HG03432 (cell line): ENCODE measurements around the gene ARAF.
"Not testable (repeated sequence)": the region's sequence is repeated elsewhere in the genome, so short reads cannot be mapped to it uniquely, and the experiment has no call there.

ENCODE experiments used
- ATAC-seq: cut with Tn5 transposase; IDR thresholded peaks from one replicate; pipeline ENCODE4 v1.9.1; 2021; ENCODE audit warnings: mild to moderate bottlenecking, moderate library complexity; ENCODE audit not compliant: unreplicated experiment

ARAF gene

DNA sequence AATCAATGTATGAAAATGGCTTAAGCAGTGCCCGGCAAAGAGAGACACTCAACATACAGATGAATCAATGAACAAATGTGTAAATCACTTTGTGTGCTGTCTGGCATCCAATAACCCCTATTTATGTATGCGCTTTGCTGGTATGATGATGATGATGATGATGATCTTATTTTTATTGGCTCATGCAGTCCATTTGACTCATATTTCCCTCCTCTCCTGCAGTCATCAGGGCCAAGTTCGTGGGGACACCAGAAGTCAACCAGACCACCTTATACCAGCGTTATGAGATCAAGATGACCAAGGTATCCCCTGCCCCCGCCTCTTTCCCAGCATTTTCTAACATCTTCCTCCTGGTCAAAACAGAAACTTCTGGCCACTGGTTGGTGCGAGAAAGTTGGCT, 23.7 kb downstream of the ARAF start:
- ATAC-seq = no peak

DNA sequence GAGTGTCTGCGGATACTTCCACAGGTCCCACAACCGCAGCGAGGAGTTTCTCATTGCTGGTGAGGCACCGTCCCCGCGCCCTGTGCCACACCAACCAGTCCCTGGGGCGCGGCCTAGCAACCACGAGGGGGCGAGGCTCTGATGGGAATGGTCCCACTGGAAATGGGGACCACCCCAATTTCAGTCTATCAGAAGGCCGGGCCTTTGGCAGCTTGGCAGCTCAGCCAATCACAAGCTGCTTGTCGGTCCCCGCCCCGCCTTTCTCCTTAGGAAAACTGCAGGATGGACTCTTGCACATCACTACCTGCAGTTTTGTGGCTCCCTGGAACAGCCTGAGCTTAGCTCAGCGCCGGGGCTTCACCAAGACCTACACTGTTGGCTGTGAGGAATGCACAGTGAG, 24.3 kb downstream of the ARAF start:
- ATAC-seq = no peak

DNA sequence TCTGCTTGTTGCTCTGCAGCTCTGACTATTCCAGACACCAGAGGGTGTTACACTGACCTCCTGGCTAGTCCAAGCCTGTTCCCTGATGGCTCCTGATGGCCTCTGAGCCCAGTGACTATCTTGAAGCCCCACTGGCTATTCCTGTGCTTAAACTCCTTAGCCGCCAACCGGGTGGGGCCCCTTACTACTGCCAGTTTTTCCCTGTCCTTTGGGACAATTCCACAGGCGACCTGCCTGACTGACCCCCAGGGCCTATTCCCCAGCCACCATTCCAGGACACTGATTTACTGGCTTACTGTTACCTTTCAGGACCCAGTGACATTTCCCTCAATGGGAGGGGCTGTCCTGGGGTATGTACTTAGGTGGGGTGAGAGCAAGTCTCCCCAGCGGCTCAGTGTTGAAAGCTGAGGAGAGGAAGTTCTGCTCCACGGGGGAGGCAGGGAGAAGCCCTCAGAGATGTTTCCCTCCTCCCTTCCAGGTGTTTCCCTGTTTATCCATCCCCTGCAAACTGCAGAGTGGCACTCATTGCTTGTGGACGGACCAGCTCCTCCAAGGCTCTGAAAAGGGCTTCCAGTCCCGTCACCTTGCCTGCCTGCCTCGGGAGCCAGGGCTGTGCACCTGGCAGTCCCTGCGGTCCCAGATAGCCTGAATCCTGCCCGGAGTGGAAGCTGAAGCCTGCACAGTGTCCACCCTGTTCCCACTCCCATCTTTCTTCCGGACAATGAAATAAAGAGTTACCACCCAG, 25.2 kb downstream of the ARAF start:
- ATAC-seq = no peak

DNA sequence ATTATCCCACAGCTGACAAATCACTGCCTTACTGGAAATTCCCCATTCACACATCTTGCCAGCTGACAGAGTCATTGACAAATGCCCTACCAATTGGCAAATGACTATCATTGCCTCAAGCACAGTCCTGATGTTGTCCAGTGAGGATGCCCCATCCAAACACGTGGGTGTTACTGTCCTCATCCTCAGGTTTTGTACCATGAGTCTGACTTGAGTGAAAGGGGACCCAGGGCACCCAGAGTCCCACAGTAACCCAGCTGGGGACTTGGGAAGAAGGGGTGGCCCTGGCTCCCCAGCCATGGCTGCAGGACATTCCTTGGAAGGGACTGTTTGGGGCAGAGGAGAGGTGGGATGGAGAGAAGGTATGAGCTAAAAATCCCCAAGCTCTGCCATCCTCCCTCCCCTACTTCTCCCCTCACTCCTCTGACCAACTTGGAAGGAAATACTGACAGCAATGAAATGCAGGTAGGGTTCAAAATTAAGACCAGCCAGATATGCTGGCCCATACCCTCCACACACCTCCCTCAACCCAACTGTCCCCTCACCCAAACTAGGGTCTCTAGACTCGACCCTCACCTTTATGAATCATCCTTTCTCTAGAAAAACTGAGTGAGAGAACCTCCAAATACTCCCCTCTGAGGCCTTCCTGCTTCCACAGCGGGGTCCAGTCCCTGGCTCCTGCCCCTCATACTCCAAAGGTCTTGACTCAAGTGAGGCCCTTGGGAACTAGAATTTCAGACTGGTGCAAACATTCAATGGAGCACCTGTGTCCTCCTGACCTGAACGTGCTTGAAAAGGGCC, 26.3 kb downstream of the ARAF start:
- no peak for ATAC-seq

DNA sequence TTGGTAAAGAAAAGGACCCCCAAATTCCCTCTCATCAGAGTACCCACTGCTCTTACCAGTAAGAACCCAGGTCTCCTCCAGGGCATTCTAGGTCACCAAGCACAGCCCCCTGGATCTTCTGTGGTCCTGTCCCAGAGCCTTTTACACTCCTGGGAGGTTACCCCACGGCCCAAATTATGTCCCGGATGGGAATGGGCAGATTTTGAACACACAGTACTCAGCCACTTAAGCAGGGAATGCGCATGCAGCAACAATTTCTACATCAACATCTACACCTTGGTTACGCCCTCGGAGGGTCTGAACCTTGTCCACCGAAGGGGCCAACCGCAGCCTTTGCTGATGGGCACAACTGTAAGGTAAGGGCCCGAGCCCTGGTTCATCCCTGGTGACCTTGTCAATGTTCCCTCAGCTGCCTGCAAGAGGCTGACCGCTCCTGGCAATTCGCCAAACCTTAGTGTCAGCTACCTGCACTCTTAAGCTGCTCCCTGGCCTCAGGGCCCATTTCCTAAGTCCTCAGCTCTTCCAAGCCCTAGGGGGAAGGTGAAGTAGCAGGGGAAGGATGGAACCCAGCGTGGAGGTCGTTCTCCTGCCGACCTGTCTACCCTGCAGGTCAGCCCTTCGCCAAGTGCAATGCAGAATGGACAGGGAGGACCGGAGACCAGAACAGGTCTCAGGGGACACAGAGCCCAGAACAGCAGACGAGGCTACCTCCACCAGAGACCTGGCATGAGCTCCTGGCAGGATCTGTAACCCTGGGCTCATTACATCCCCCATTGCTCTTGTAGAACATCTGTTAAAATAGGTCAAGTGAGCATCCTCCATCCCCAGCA, 27.1 kb downstream of the ARAF start:
- ATAC-seq = no peak

DNA sequence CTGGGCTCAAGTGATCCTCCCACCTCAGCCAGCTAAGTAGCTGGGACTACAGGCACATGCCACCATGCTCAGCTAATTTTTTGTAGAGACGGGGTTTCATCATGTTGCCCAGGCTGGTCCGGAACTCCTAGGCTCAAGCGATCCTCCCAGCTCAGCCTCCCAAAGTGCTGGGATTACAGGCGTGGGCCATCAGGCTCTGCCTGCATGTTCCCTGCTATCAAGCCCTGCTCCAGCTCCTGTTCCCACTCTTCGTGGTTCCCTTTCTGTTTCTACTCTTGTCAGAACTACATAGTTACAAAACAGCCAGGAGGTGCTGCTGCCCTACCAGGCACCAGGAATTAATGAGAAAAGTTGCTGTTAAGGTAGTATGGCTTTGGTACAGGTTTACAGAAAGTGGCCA, 30.0 kb downstream of the ARAF start:
- ATAC-seq = no peak

DNA sequence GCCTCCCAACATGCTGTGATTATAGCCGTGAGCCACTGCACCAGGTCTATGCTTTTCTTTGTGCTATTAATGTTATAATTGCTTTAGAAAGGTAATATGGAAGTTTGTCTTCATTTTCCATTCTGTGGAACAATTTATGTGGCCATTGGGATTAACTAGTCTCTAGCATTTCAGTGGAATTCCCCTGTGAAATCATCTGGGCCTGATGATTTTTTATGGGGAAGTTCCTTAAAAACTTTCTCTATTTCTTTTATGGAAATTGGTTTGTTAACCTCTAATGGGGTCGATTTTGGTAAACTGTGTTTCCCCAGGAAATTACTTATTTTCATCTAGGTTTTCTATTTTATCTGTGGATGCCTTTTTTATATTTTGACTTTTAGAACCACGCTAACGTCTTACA, 32.5 kb downstream of the ARAF start:
- ATAC-seq = no peak

DNA sequence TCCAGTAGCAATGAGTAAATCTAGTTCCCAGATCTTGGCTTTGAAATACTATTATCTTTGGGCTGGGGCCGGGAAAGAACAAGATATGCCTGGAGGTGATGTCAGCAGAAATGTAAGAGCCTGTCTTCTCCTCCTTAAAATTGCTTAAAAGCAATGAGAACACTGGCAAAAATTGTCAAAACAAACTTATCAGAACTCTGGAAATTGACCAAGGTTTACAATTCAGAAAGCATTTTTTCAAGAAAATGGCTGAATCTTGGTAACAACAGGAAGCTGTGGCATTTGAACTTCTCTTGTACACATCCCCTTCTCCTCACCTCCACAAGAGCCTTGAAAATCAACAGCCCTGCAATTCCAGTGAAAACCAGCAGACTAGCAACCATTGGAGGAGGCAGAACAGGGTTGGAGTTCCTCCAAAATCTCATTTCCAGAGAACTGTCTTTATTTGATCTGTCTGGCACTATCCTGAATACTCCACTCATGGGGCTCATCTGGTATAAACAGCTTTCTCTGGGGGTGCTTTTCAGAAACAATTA, 34.8 kb downstream of the ARAF start:
- no peak for ATAC-seq

DNA sequence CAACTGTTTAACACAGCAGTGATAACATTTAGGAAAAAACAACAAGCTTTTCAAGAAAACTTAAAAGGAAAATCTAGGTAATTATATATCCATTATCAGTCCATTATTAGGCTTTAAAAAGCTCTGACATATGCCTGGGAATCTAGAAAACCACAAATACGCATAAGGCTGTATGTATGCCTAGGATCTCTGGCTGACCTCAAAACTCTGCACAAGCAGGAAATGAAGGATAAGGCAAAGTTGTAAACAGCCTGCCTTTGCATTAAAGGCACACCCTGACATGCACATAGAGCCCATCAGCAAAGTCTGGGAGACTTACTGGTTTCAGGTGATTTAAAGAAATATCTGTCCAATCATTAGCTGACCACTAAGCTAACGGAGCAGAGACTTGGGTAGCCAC, 35.3 kb downstream of the ARAF start:
- ATAC-seq = no peak

DNA sequence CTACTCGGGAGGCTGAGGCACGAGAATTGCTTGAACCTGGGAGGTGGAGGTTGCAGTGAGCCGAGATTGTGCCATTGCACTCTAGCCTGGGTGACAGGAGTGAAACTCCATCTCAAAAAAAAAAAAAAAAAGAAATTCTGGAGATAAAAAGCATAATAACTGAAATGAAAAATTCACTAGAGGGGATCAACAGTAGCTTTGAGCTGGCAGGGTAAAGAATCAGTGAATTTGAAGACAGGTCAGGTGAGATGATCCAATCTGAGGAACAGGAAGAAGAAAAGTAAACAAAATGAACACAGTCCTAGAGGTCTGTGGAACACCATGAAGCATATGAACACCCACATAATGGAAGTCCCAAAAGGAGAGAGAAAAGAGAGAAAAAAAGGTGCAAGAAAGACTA, 36.2 kb downstream of the ARAF start:
- no peak for ATAC-seq

DNA sequence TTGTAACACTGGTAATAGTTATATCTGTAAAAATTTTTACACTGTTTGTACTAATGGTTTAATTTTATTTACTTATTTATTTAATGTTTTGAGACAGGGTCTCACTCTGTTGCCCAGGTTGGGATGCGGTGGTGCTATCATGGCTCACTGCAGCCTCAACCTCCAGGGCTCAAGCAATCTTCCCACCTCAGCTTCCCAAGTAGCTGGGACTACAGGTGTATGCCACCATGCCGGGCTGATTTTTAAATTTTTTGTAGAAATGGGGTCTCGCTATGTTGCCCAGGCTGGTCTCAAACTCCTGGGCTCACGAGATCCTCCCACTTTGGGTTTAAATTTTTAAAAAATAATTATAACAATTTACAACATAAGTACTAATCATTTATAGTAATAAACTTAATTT, 42.1 kb downstream of the ARAF start:
- not testable (repeated sequence) for ATAC-seq

DNA sequence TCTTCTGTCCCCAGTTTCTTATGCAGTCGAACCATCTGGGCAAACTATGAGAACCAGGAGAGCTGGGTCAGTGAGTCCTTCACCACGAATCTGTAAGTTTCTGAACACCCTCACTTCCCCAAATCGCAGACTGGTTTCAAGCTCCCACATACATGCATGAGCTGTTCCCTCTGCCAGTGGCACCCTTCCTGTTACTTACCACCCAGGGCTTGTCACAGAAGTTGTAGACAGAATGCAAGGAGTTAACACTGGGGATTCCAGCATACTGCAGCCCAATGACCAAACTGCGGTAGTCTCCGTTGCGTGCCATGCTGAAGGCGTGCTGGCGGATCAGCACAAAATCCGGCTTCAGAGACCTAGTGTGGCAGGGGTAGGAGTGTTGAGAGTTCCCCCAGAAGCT, 44.0 kb downstream of the ARAF start:
- ATAC-seq = no peak

DNA sequence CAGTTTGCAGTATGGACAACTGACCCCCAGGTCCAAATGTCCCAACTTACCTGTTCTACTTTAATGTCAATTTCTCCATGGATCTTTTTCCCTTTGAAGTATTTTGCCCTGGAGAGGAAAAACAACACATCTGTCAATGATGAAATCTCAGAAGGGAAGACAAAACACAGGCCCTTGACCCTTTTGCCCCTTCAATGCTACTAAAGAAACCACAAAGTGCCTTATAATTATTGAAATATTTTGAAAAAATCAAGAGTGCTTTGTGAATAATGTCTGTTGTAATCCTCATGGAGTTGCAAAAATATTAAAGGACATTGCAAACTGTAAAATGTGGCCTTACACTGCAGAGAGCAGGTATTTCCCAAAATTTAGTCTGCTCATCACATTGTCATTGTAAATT, 46.1 kb downstream of the ARAF start:
- no peak for ATAC-seq

DNA sequence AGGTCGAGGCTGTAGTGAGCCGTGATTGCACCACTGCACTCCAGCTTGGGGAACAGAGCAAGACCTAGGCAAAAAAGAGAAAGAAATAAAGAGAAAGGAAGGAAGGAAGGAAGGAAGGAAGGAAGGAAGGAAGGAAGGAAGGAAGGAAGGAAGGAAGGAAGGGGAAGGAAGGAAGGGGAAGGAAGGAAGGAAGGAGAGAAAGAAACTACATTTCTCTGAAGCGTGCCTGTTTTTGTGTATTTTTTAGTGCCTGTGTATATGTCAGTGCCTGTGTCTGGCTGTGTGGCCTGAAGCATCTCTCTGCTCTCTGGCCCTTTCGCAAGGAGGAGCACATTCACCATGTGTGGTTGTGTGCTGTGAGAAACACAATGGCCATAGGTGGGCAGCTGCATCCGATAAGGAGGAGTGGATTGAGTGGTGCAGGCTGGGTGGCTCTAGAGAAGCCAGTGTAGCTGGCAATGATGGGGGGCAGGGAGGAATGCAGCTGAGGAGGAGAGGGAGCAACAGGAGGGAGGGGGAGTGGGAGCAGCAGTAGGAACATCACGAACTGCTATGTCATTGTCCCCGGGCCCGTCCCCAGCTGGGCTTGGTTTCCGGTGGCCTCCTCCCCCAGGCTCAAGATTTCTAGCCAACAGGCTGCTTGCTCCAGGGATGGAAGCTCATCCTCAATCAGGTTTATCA, 47.3 kb downstream of the ARAF start:
- ATAC-seq = no peak

DNA sequence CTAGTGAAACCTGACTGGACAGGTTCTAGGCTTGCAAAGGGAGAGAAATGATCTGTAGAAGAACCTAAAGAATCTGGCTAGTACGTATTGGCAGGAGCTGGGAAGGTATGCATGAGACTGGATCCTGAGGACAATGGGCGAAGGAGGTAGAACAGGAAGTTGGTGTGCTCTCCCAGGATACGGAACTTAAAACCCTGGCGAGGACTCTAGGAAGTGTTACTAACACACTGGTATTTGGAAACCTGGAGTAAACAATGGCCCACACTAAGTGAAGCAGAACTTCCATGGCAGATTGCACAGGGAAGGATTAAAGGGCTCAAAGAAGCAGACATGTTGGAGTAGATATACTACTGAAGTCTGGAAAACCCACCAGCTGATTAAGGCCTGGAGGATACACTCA, 49.5 kb downstream of the ARAF start:
- ATAC-seq = no peak

DNA sequence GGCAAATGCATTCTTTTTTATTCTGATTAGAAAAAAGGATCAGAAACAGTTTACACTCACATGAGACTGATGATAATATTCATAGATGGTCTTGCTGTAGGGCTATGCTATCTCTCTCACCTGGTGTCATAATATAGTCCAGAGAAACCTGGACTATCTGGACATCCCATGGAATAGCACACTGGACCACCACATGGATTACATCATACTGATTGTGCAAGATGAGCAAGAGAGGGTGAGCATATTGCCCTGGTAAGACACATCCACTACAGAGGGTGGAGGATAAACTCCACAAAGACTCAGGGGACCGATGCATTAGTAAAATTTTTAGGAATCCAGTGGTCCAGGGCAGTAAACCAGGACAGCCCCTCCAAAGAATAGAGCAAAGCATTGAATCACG, 50.5 kb downstream of the ARAF start:
- ATAC-seq = no peak

DNA sequence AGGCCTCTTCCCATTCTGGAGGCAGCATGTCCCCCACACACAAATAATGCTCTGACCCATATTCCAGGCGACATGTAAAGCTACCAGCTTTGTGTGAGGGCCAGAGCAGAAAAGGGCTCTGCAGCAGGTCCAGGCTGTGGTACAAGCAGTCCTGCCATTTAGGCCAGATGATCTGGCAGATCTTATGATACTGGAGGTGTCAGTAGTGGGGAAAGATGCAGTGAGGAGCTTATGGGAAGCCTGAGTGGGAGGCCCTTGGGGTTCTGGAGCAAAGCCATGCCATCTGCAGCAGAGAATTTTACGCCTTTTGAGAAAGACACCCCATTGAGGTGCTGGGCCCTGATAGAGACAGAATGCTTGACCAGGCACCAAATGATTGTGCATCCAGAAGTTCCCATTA, 50.9 kb downstream of the ARAF start:
- no peak for ATAC-seq

DNA sequence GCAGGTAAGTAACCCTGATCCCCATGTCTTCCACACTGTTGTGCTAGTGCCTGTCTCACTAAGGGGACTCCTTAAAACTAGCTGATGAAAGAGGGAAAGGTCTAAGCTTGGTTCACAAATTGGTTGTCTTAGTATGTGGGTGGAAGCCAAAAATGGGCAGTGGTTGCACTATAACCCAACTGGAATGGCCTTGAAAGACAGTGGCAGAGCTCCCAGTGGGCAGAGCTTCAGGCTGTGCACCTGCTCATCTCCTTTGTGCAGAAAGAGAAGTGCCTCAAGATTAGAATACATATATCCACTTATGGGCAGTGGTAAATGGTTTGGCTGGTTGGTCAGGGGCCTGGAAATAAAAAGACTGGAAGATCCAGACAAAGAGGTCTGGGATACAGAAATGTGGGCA, 51.4 kb downstream of the ARAF start:
- no peak for ATAC-seq

DNA sequence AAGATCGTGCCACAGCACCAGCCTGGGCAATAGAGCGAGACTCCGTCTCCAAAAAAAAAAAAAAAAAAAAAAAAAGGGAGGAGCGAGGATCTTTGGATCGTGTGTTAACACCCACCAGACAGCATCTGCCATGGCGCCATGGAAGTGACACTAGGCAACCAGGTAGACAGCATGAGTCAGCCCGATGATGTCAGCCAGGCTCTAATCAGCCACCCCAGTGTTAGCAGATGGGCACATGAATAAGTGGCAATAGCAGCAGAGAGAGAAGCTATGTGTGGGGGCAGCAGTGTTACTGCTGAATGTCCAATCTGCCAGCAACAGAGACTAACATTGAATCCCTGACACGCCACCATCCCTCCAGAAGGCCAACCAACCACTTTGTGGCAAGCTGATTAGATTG, 52.1 kb downstream of the ARAF start:
- no peak for ATAC-seq

DNA sequence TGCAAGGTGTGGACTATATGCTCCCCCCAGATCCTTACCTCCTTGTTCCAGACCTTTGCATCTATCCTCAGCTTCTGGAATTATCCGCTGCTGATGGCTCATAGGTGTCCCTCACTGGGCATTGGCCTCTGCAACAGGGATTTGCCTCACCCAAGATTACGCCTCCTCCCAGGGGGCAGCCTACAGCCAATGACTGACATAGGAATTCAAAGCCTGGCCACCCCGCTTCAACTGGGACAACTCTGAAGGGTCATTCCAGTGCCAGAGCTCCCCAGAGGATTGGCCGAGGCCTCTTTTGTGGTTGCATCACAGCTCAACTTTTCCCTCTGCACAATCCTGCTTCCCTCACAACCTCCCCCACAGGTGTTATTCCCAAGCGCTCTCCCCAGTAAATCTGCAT, 53.6 kb downstream of the ARAF start:
- no peak for ATAC-seq

DNA sequence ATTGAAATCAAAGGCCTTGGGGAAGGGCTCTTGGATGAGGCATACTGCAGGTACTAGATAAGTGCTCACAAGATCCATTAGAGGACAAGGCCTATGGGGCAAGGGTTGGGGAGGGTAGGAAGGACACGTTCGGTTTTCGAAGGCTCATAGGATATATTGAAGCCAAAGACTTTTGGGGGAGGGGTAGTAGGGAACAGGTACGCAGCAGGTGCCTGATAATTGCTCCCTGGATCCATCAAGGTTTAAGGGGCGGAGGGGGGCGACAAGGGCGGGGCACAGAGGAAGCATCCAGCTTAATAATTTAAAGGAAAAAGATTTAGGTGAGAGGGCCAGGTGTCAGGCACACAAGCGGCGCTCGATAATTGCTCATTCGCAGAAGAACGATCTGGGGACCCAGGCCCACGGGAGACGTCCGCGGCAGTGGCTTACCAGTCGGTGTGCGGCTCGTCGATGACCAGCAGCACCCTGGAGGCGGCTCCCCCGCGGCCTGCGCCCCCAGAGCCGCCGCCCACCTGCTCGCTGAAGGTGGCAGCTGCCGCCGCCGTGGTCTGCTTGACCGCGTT, 58.0 kb downstream of the ARAF start:
- no peak for ATAC-seq
